GM23248 (cell line): ENCODE results near the gene SYT1.

Experiments
- EZH2 ChIP-seq: fragments of 200-600 bp; sonication (generic); IDR thresholded peaks from 2 replicates; pipeline ENCODE4 v1.6.1; 2018; ENCODE audit warnings: antibody characterized with exemption, mild to moderate bottlenecking; ENCODE audit not compliant: insufficient read depth, poor library complexity, severe bottlenecking
- EZH2phosphoT487 ChIP-seq: fragments of 200-600 bp; sonication (generic); IDR thresholded peaks from 2 replicates; pipeline ENCODE4 v1.6.1; 2018; ENCODE audit warnings: antibody characterized with exemption, moderate library complexity, mild to moderate bottlenecking, low read depth; ENCODE audit not compliant: insufficient read depth

DNA sequence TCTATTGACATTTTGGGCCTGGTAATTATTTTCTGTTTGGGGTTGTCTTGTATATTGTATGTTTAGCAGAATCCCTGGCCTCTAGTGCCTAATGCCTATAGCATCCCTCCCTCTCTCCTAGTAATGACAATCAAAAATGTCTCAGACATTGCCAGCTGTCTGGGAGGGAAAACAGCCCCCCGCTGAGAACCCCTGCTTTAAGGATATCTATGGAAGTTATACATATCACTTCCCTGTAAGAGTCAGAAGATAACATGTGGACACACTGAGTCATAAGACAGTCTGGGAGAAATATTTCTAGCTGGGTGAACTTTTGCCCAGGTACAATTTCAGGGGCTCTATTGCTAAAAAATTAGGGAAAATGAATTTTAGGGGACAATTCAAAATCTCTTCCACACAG lies 571.2 kb downstream of the SYT1 start:
- TF ChIP-seq EZH2 (no peak), EZH2phosphoT487 (no peak)
